ENCODE data around the gene ARL5B.

The ARL5B gene

DNA sequence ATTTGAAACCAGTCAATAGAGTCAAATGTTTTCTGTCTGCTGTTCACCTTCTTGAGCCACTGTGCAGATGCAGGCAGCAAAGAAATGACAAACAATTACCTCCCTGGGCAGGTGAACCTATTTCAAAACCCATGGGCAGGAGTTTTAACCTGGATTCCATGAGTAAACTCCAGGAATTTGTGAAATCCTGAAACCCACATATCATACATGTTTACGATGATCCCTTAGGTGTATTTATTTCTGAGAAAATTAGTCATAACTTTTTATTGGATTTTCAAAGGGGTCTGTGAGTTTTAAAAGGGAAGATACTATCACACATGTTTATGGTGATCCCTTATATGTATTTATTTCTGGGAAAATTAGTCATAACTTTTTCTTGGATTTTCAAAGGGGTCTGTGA lies 59.8 kb downstream of the ARL5B start:
- DNase-seq, result no peak

DNA sequence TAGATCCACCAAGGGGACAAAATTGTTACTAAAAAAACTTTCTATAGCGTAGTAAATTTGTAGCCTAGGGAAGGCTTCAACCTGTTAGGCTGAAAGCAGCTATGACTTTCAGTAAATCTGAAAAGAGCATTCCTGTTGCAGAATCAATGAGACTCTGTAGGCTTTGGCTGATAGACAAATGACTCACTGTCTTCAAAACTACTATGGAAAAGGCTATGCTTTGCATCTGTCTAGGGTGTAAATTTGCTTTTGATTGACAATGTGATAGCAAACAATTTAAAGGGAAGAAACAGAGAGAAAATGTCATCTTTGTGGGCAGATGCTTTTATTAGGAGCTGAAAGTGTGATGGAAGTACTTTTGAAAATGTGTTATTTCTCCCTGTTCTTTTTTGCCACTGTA lies 60.6 kb downstream of the ARL5B start:
- no peak for DNase-seq

DNA sequence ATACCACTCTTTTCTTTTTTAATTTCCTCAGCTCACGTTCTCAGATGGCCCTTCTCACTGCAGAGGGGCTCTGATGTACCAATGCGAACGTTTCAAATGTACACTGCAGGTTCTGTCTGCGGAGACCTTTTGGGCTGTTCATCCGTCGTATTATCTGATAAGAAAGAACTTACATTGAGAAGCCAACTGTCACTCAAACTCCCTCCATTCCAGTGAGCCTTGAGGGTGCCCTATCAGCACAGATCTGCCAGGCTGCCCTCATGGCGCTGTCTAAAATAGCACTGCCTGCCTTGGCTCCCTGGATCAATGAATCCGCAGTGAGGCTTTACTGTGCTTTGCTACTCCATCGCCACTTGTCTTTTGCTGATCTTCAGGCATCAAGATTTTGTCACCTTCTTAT lies 61.8 kb downstream of the ARL5B start:
- DNase-seq, result no peak

DNA sequence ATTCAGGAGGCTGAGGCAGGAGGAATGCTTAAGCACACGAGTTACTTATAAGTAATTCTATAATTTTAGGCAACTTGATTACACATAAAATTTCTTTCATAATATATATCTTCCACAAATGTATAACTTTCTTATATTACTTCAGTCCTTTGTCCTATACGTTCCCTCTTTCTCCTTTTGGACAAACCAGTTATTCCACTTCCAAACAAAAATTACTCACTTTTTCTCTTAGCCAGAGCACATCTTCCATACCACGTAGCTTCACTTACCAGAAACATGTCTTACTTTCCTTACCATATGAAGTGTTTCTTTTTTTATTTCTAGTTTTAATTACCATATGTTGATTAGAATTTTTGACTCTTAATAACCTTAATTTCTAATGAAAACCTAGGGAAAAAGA lies 64.6 kb downstream of the ARL5B start:
- DNase-seq, result no peak

Measured in islet precursor cell (in vitro differentiated cells).